ENCODE results near the gene IL27RA. TPM values are rescaled to one million over a fixed set of nuclear protein-coding genes. Genes with fewer than 3 reads are reported as not detected.

The IL27RA gene
- total RNA-seq, 1 experiment from 2014 or later = 10.2 TPM

GRCh38 chr19:14073925-14074838 lies 42.6 kb downstream of the IL27RA start:
- intact Hi-C loops (cut with micrococcal nuclease; ENCODE audit: unreplicated experiment) = no loop called here
- no TSS peak for BruUV-seq (replicated peaks)
- Histone ChIP-seq H3K4me1 (ENCODE audit: control insufficient read depth, insufficient read depth, low read length) (peaks cover 2% of the 10 kb centered on the region; the same call in 1 of the 2 replicates), H3K9me3 (ENCODE audit: control insufficient read depth, insufficient read depth, low read depth, low read length) (no peaks in the 10 kb centered on the region), H3K27me3 (ENCODE audit: control insufficient read depth, insufficient read depth, low read length) (no peaks in the 10 kb centered on the region), H3K4me3 (ENCODE audit: low read depth in 2 of 2, low read length in 2 of 2) (peak overlapping the region; percentile 59 to 84), H3K36me3 (ENCODE audit: control insufficient read depth, insufficient read depth, low read length) (no peaks in the 10 kb centered on the region; the same call in 1 of the 2 replicates), H3K27ac (ENCODE audit: low read length) (peak overlapping the region; percentile 81)
- no peak for DNase-seq (ENCODE audit: low read depth, low spot score)
- ChIA-PET POLR2A (no interaction called here), CTCF (interaction anchor here (1.5 kb wide), 1 partner anchor 194 kb away, joined by 6 read pairs; no protein-coding TSS in a partner anchor)
- ATAC-seq = peak; percentile 44
- in situ Hi-C loops (cut with HindIII; ENCODE audit: low pct_unique_long_range_greater_than_20kb, low sequenced_read_pairs) = no loop called here
- no peak for TF ChIP-seq SIN3A (IDR thresholded peaks at IDR 0.05; ENCODE audit: borderline replicate concordance, insufficient read depth, low read depth, low read length)
- TF ChIP-seq CTCF (IDR thresholded peaks at IDR 0.05) = no peak
- peak; percentile 41; the same call in 1 of the 2 replicates for TF ChIP-seq TCF7L2 (IDR thresholded peaks at IDR 0.05; ENCODE audit: low read depth, low read length)

GRCh38 chr19:14078411-14078810 lies 46.8 kb downstream of the IL27RA start:
- no peaks in the 10 kb centered on the region; the same call in 1 of the 2 replicates for H3K36me3 ChIP-seq (ENCODE audit: control insufficient read depth, insufficient read depth, low read length)
- TF ChIP-seq REST (IDR thresholded peaks at IDR 0.05; ENCODE audit: insufficient read depth in 1 of 2, low read depth in 2 of 2, low read length in 1 of 2) (no peak), TCF7L2 (IDR thresholded peaks at IDR 0.05; ENCODE audit: low read depth, low read length) (no peak), SIN3A (IDR thresholded peaks at IDR 0.05; ENCODE audit: borderline replicate concordance, insufficient read depth, low read depth, low read length) (no peak)
- intact Hi-C loops (cut with micrococcal nuclease; ENCODE audit: unreplicated experiment) = loop anchor here (5.0 kb wide), 1 partner anchor 196 kb away; no protein-coding TSS in a partner anchor
- in situ Hi-C loops (cut with HindIII; ENCODE audit: low pct_unique_long_range_greater_than_20kb, low sequenced_read_pairs) = no loop called here
- H3K27me3 ChIP-seq (ENCODE audit: control insufficient read depth, insufficient read depth, low read length) = no peaks in the 10 kb centered on the region
- ChIA-PET CTCF (no interaction called here), POLR2A (interaction anchor here (0.7 kb wide), 1 partner anchor 201 kb away, joined by 5 read pairs; no protein-coding TSS in a partner anchor)
- no peak for DNase-seq (ENCODE audit: low read depth, low spot score)
- peaks cover 8% of the 10 kb centered on the region for H3K4me1 ChIP-seq (ENCODE audit: control insufficient read depth, insufficient read depth, low read length)
- H3K27ac ChIP-seq (ENCODE audit: low read length) = no peak overlapping the region
- H3K9me3 ChIP-seq (ENCODE audit: control insufficient read depth, insufficient read depth, low read depth, low read length) = no peaks in the 10 kb centered on the region
- BruUV-seq (replicated peaks) = no TSS peak
- no peak overlapping the region for H3K4me3 ChIP-seq (ENCODE audit: low read depth in 2 of 2, low read length in 2 of 2)
- no peak for ATAC-seq

Data from Panc1 (cell line).